ENCODE data around the gene CNKSR1.

GRCh38 chr1:26215246-26215645 is 38.0 kb downstream of the CNKSR1 start:
- TF ChIP-seq, protein P1, sequence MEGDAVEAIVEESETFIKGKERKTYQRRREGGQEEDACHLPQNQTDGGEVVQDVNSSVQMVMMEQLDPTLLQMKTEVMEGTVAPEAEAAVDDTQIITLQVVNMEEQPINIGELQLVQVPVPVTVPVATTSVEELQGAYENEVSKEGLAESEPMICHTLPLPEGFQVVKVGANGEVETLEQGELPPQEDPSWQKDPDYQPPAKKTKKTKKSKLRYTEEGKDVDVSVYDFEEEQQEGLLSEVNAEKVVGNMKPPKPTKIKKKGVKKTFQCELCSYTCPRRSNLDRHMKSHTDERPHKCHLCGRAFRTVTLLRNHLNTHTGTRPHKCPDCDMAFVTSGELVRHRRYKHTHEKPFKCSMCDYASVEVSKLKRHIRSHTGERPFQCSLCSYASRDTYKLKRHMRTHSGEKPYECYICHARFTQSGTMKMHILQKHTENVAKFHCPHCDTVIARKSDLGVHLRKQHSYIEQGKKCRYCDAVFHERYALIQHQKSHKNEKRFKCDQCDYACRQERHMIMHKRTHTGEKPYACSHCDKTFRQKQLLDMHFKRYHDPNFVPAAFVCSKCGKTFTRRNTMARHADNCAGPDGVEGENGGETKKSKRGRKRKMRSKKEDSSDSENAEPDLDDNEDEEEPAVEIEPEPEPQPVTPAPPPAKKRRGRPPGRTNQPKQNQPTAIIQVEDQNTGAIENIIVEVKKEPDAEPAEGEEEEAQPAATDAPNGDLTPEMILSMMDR (conservative IDR thresholded peaks at IDR 0.05; ENCODE audit: low read depth, low read length), result no peak
- TF ChIP-seq EZH2 (IDR thresholded peaks at IDR 0.05; ENCODE audit: low read length, unreplicated experiment), result no peak

Data from PC-3 (cell line).